LNCAP (cell line): Measurements from ENCODE around the gene ATG16L1.

Source experiments
- TF ChIP-seq, protein P1 (sequence below): fragments of 450-650 bp; IDR thresholded peaks from 2 replicates; pipeline ENCODE4 v1.5.1; 2017; ENCODE audit warnings: mild to moderate bottlenecking

The ATG16L1 gene

GRCh38 chr2:233251306-233252116 is at the start of gene ATG16L1:
Gene ATG16L1 (plus strand): TSS chr2:233251673. CDS start chr2:233251828, 155 bp downstream.
- TF ChIP-seq, protein P1, sequence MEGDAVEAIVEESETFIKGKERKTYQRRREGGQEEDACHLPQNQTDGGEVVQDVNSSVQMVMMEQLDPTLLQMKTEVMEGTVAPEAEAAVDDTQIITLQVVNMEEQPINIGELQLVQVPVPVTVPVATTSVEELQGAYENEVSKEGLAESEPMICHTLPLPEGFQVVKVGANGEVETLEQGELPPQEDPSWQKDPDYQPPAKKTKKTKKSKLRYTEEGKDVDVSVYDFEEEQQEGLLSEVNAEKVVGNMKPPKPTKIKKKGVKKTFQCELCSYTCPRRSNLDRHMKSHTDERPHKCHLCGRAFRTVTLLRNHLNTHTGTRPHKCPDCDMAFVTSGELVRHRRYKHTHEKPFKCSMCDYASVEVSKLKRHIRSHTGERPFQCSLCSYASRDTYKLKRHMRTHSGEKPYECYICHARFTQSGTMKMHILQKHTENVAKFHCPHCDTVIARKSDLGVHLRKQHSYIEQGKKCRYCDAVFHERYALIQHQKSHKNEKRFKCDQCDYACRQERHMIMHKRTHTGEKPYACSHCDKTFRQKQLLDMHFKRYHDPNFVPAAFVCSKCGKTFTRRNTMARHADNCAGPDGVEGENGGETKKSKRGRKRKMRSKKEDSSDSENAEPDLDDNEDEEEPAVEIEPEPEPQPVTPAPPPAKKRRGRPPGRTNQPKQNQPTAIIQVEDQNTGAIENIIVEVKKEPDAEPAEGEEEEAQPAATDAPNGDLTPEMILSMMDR: peak; percentile 84

- TF ChIP-seq, protein P1: no peak
These were observed 48.9 kb upstream of the ATG16L1 start for GRCh38 chr2:233202531-233202944.

- TF ChIP-seq, protein P1: no peak
These were observed 48.4 kb upstream of the ATG16L1 start for GRCh38 chr2:233203060-233203459.

- TF ChIP-seq, protein P1: no peak
These were observed 47.1 kb upstream of the ATG16L1 start for GRCh38 chr2:233204286-233204936.

- TF ChIP-seq, protein P1: no peak
These were observed 42.9 kb upstream of the ATG16L1 start for GRCh38 chr2:233208382-233209116.

- TF ChIP-seq, protein P1: no peak
These were observed 42.3 kb upstream of the ATG16L1 start for GRCh38 chr2:233209117-233209532.

DNA sequence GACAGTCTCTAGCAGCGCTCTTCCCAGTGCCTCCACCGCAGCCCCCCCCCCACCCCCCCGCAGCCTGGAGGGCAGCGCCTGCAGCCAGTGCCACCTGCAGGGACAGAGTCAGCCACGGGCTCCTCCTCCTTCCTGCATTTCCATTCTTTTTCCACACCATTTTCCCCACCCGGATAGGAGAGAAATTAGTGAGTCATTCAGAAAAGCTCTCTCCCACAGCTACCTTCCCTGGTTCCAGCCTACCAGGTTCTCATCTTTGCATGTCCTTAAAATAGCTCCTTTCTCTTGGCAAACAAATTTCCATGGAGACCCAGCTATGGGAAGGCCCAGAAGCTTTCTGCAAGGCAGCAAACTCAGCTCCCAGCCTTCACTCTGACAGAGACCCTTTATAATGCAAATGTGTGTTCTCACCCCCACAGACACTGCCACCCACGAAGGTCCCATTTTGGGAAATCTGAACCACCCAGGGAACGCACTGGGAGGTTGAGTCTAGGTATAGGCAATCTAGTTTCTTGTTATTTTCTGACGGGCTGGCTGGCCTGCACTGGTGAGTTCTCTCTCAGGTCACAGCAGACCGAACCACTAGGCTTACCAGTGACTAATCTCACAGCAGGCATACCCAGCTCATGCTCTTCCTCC is 41.8 kb upstream of the ATG16L1 start:
- TF ChIP-seq, protein P1: no peak
